H1 (cell line): ENCODE data around the gene MIDN.

Experiments
- CEBPB ChIP-seq: IDR thresholded peaks from 2 replicates; pipeline ENCODE4 v1.6.1; 2012; ENCODE audit warnings: low read depth, low read length
- CHD1 ChIP-seq: IDR thresholded peaks from 2 replicates; pipeline ENCODE4 v1.6.1; 2012; ENCODE audit warnings: low read depth, low read length, improper control_type of control experiment
- EZH2 ChIP-seq: fragments of 200-600 bp; sonication (generic); IDR thresholded peaks from 2 replicates; pipeline ENCODE4 v1.7.1; 2012; ENCODE audit warnings: low read depth, mild to moderate bottlenecking, moderate library complexity, low read length, inconsistent platforms; ENCODE audit not compliant: severe bottlenecking
- HDAC2 ChIP-seq, 2 experiments: fragments of 300-600 bp in 1 of 2; sonication (generic) in 1 of 2; IDR thresholded peaks; 2 replicates each; pipeline ENCODE4 v1.6.1; 2011 to 2012; ENCODE audit warnings: low read depth in 2 of 2, low read length in 2 of 2, mild to moderate bottlenecking in 2 of 2, moderate library complexity in 2 of 2, borderline replicate concordance in 1 of 2, inconsistent platforms in 1 of 2
- JUN ChIP-seq: IDR thresholded peaks from 2 replicates; pipeline ENCODE4 v1.6.1; 2011; ENCODE audit warnings: low read depth, mild to moderate bottlenecking, improper control_type of control experiment, low read length
- JUND ChIP-seq: IDR thresholded peaks from 2 replicates; pipeline ENCODE4 v1.6.1; 2011; ENCODE audit warnings: mild to moderate bottlenecking, improper control_type of control experiment, low read length
- POLR2A ChIP-seq, 2 experiments: IDR thresholded peaks; 1 replicate in 1 of 2; 2 replicates in 1 of 2; pipeline ENCODE4 v1.6.1; 2011; ENCODE audit warnings: low read depth in 2 of 2, low read length in 2 of 2, mild to moderate bottlenecking in 2 of 2; ENCODE audit errors: control extremely low read depth in 1 of 2
- POLR2AphosphoS5 ChIP-seq: IDR thresholded peaks from 2 replicates; pipeline ENCODE4 v1.6.1; 2011; ENCODE audit warnings: low read depth, low read length
- SP1 ChIP-seq: IDR thresholded peaks from 2 replicates; pipeline ENCODE4 v1.6.1; 2011; ENCODE audit warnings: low read depth, low read length
- SP2 ChIP-seq: IDR thresholded peaks from 2 replicates; pipeline ENCODE4 v1.6.1; 2012; ENCODE audit warnings: mild to moderate bottlenecking, low read length, inconsistent platforms
- SRF ChIP-seq: IDR thresholded peaks from 2 replicates; pipeline ENCODE4 v1.6.1; 2011; ENCODE audit warnings: mild to moderate bottlenecking, low read depth, low read length, moderate library complexity
- YY1 ChIP-seq: IDR thresholded peaks from 2 replicates; pipeline ENCODE4 v1.6.1; 2011; ENCODE audit warnings: low read depth, mild to moderate bottlenecking, low read length
- TF ChIP-seq, protein P1 (sequence below), 3 experiments: IDR thresholded peaks; 1 replicate in 2 of 3; 2 replicates in 1 of 3; pipeline versions ENCODE4 v1.5.1 to v1.6.1; 2011; ENCODE audit warnings: low read length in 3 of 3, mild to moderate bottlenecking in 3 of 3, inconsistent platforms in 2 of 3, low read depth in 1 of 3, moderate library complexity in 1 of 3; ENCODE audit not compliant: insufficient read depth in 1 of 3; ENCODE audit errors: control extremely low read depth in 1 of 3
- TF ChIP-seq, protein P2 (sequence below): IDR thresholded peaks from 2 replicates; pipeline ENCODE4 v1.6.1; 2012; ENCODE audit warnings: inconsistent platforms

DNA sequence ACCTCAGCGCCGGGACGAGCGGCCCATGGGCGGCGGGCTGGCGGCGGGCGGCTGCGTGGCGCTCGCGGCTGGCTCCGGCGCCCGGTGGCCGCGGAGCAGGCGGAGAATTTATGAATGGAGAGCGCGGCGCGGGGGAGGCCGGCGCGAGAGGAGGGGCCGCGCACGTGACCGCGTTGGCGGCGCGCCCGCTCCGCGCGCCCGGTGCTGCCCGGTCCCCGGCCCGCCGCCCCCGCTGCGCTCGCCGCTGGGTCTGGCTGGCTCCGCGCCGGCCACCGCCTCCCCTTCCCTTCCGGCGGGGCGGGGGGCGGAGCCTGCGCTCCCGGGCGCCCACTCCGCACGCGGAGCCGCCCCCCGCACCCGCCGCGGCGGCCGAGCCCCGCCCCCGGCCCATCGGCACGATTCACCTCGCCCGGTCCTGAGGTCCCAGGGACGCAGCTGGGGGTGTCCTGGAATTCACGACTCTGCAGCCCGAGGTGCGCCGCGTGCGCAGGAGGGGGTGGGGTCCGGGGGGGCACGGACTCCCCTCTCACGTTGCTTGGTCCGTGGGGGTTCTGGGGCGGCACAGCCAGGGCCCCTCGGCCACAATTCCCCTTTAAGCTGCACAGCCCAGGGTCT lies 10.5 kb upstream of the MIDN start, which contains the start of gene CBARP:
- TF ChIP-seq, protein P1, sequence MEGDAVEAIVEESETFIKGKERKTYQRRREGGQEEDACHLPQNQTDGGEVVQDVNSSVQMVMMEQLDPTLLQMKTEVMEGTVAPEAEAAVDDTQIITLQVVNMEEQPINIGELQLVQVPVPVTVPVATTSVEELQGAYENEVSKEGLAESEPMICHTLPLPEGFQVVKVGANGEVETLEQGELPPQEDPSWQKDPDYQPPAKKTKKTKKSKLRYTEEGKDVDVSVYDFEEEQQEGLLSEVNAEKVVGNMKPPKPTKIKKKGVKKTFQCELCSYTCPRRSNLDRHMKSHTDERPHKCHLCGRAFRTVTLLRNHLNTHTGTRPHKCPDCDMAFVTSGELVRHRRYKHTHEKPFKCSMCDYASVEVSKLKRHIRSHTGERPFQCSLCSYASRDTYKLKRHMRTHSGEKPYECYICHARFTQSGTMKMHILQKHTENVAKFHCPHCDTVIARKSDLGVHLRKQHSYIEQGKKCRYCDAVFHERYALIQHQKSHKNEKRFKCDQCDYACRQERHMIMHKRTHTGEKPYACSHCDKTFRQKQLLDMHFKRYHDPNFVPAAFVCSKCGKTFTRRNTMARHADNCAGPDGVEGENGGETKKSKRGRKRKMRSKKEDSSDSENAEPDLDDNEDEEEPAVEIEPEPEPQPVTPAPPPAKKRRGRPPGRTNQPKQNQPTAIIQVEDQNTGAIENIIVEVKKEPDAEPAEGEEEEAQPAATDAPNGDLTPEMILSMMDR (IDR thresholded peaks at IDR 0.05; ENCODE audit: control extremely low read depth in 1 of 3, insufficient read depth in 1 of 3, low read depth in 1 of 3, low read length in 3 of 3): no peak
- no peak for TF ChIP-seq JUN
- TF ChIP-seq EZH2: no peak
- no peak for TF ChIP-seq SRF
- no peak for TF ChIP-seq HDAC2 (IDR thresholded peaks at IDR 0.05; ENCODE audit: borderline replicate concordance in 1 of 2, low read depth in 2 of 2, low read length in 2 of 2)
- no peak for TF ChIP-seq CHD1
- no peak for TF ChIP-seq SP1
- TF ChIP-seq, protein P2, sequence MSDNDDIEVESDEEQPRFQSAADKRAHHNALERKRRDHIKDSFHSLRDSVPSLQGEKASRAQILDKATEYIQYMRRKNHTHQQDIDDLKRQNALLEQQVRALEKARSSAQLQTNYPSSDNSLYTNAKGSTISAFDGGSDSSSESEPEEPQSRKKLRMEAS: no peak
- no peak for TF ChIP-seq POLR2A (IDR thresholded peaks at IDR 0.05; ENCODE audit: control extremely low read depth in 1 of 2, low read depth in 2 of 2, low read length in 2 of 2)
- no peak for TF ChIP-seq SP2
- TF ChIP-seq JUND: no peak
- no peak for TF ChIP-seq YY1
- TF ChIP-seq CEBPB: no peak
- no peak for TF ChIP-seq POLR2AphosphoS5
